ENCODE data around the gene PSMB2.
A peak's percentile ranks its signal among the peaks of the same experiment; 100 is the strongest.
"Not testable (repeated sequence)": the region's sequence is repeated elsewhere in the genome, so short reads cannot be mapped to it uniquely, and the experiment has no call there.

PSMB2 gene

GRCh38 chr1:35577071-35577998 lies 64.0 kb downstream of the PSMB2 start:
- in situ Hi-C loops (cut with HindIII; ENCODE audit: low pct_ligation_motif_present, low pct_unique_long_range_greater_than_20kb, low sequenced_read_pairs) = no loop called here
- no peak for DNase-seq

GRCh38 chr1:35576766-35577070 lies 64.6 kb downstream of the PSMB2 start:
- in situ Hi-C loops (cut with HindIII; ENCODE audit: low pct_ligation_motif_present, low pct_unique_long_range_greater_than_20kb, low sequenced_read_pairs); DNase-seq: not testable (repeated sequence)

DNA sequence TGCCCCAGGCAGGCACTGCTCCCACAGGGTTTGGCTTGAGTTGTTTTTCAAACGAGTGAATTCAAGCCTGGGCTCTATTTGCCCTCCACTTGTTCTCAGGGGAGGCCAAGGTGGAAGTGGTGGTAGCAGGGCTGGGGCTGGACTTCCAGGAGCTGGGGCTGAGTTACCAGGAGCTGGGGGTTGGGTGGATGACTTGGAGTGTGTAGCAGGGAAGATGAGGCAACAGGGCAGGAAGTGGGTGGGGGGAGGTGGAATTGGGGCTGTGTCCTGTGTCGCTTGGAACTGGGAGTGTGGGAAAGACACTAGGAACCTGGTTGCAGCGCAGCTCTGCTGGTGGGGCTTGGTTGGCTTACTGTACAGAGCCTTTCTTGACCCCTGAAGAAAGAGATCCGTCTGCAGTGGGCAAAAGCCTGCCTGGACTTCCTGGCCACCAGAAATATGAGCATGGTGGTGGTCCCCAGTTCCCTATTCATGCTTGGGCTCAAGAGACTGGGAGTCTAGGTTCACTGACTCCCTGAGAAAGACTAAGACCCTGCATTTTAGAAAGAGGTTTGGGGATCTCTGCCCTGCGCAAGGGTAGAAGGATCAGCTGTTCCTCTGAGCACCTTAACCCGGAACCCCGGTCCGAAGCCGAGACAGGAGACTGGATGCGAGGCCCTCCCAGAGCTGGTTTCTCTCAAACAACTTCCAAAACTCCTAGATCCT lies 65.1 kb downstream of the PSMB2 start:
- in situ Hi-C loops (cut with HindIII; ENCODE audit: low pct_ligation_motif_present, low pct_unique_long_range_greater_than_20kb, low sequenced_read_pairs) = no loop called here
- DNase-seq = no peak

DNA sequence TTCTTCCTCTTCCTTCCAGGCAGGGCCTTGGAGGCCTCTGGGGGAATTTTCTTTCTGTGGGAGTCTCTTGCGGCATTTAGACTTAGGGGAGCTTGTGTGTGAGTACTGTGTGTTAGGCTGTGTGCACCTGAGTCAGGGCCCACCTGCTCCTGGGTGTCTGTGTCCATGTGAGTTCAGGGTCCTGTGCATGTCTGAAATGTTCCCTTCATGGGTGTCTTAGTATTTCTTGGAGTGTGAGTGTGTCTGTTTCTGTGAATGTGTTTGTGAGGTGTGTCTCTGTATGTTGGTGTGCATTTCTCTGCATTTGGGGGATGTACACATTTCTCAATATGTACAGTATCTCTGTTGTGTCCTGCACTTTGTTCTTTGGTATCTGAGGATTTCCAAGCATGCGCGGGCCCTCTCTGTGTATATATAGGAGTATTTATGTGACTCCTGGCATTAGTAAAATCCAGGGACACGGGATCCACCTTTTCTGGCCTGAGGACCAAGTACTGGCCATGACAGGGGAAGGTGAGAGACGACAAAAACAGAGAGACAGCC lies 65.8 kb downstream of the PSMB2 start:
- in situ Hi-C loops (cut with HindIII; ENCODE audit: low pct_ligation_motif_present, low pct_unique_long_range_greater_than_20kb, low sequenced_read_pairs) = no loop called here
- DNase-seq = no peak

GRCh38 chr1:35574655-35575415 lies 66.5 kb downstream of the PSMB2 start:
- in situ Hi-C loops (cut with HindIII; ENCODE audit: low pct_ligation_motif_present, low pct_unique_long_range_greater_than_20kb, low sequenced_read_pairs) = no loop called here
- no peak for DNase-seq

- no peak for DNase-seq
- in situ Hi-C loops (cut with HindIII; ENCODE audit: low pct_ligation_motif_present, low pct_unique_long_range_greater_than_20kb, low sequenced_read_pairs) = no loop called here
Measured at GRCh38 chr1:35574125-35574654, 67.1 kb downstream of the PSMB2 start.

DNA sequence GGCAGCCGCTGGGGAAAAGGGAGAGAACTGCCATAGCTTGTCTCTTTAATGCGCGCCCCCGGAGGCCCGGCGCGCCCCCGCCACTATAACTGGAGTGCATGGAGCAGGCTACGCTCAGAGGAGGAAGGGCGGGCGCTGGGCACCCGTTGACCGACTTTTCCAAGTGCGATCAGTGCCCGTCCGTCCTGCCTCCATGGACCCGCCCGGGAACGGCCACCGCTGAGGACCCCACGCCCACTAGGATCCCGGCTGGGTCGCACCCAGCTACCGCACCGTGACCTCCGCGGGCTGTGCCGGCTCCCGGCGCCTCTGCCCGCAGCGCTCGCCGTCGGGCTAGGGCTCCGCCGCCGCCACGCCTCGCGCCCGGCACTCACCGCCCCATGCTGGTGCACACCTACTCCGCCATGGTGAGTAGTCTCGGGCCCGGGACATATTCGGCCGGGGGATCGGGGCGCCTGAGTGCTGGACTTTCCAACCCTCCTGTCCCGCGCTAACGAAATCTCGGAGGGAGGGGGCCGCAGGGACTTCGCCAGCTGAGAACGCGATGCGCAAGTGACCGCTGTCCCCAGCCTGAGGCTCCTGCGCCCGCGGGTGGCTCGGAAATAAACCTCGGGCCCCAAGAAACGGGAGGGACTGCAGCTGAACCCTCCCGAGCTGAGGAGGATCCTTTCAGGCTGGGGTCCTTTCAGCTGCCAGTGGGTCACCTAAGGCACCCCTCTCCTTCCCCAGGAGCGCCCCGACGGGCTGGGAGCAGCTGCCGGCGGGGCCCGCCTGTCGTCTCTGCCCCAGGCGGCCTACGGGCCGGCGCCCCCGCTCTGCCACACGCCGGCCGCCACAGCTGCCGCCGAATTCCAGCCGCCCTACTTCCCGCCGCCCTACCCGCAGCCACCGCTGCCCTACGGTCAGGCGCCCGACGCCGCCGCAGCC lies 67.9 kb downstream of the PSMB2 start, which contains the start of gene TFAP2E:
Gene TFAP2E, plus strand, starts transcription at position 117 of the 927 bp plus-strand sequence. Its CDS starts 264 bp downstream, at position 381.
- DNase-seq = peak; percentile 48
- in situ Hi-C loops (cut with HindIII; ENCODE audit: low pct_ligation_motif_present, low pct_unique_long_range_greater_than_20kb, low sequenced_read_pairs) = no loop called here

- no peak for DNase-seq
- in situ Hi-C loops (cut with HindIII; ENCODE audit: low pct_ligation_motif_present, low pct_unique_long_range_greater_than_20kb, low sequenced_read_pairs) = no loop called here
Measured at GRCh38 chr1:35572296-35572695, 69.0 kb downstream of the PSMB2 start.

GRCh38 chr1:35571263-35571662 lies 70.1 kb downstream of the PSMB2 start:
- in situ Hi-C loops (cut with HindIII; ENCODE audit: low pct_ligation_motif_present, low pct_unique_long_range_greater_than_20kb, low sequenced_read_pairs) = no loop called here

GRCh38 chr1:35570589-35571137 lies 70.7 kb downstream of the PSMB2 start:
- in situ Hi-C loops (cut with HindIII; ENCODE audit: low pct_ligation_motif_present, low pct_unique_long_range_greater_than_20kb, low sequenced_read_pairs) = no loop called here
- DNase-seq = no peak

More at GRCh38 chr1:35571263-35571662, 70.1 kb downstream of the PSMB2 start:
- DNase-seq = no peak

GRCh38 chr1:35569936-35570335 lies 71.4 kb downstream of the PSMB2 start:
- in situ Hi-C loops (cut with HindIII; ENCODE audit: low pct_ligation_motif_present, low pct_unique_long_range_greater_than_20kb, low sequenced_read_pairs) = no loop called here
- no peak for DNase-seq

- in situ Hi-C loops (cut with HindIII; ENCODE audit: low pct_ligation_motif_present, low pct_unique_long_range_greater_than_20kb, low sequenced_read_pairs) = no loop called here
- DNase-seq = peak; percentile 57
Measured at GRCh38 chr1:35568975-35569395, 72.3 kb downstream of the PSMB2 start.

DNA sequence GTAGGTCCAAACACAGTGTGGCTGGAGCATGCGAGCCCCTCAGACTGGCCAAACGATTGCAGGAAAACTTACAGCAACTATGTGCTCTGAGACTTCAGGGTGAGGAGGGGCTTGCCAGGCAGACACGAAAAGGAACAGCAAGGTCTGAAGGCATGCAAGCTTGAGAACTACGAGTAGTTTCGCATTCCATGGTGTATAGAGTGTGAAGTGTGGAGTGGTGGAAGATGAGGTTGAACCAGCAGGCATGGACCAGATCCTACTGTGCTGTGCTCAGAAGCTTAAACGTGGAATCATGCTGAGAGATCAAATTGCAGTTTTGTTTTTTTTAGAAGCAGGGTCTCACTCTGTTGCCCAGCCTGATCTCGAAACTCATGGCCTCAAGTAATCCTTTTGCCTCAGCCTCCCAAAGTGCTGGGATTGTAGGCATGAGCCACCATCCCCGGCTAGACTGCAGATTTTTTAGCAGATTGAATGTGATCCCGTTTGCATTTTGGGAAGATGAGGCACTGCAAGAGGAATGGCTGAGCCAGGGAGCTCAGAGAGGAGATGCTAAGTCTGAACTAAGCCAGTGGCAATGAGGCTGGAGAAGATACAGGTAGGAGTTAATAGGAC lies 73.3 kb downstream of the PSMB2 start:
- DNase-seq = no peak
- in situ Hi-C loops (cut with HindIII; ENCODE audit: low pct_ligation_motif_present, low pct_unique_long_range_greater_than_20kb, low sequenced_read_pairs) = no loop called here

- in situ Hi-C loops (cut with HindIII; ENCODE audit: low pct_ligation_motif_present, low pct_unique_long_range_greater_than_20kb, low sequenced_read_pairs) = no loop called here
- DNase-seq = no peak
Measured at GRCh38 chr1:35565742-35566133, 75.6 kb downstream of the PSMB2 start.

GRCh38 chr1:35564884-35565741 lies 76.2 kb downstream of the PSMB2 start:
- in situ Hi-C loops (cut with HindIII; ENCODE audit: low pct_ligation_motif_present, low pct_unique_long_range_greater_than_20kb, low sequenced_read_pairs) = no loop called here
- DNase-seq = no peak

Data from ACHN (cell line).